CD4-positive, alpha-beta T cell treated with Interleukin-4 for 1 hour (primary cell): Measurements from ENCODE around the gene LIPG.
"Not testable (repeated sequence)": the region's sequence is repeated elsewhere in the genome, so short reads cannot be mapped to it uniquely, and the experiment has no call there.

Experiments used
- DNase-seq, 2 donors: peaks; one replicate each; pipeline ENCODE4 v3.0.0-alpha.2; 2020 to 2022

The LIPG gene

GRCh38 chr18:49579041-49579440, 17.2 kb downstream of the LIPG start:
- DNase-seq, result not testable (repeated sequence)

GRCh38 chr18:49579583-49579982, 17.7 kb downstream of the LIPG start:
- not testable (repeated sequence) for DNase-seq

DNA sequence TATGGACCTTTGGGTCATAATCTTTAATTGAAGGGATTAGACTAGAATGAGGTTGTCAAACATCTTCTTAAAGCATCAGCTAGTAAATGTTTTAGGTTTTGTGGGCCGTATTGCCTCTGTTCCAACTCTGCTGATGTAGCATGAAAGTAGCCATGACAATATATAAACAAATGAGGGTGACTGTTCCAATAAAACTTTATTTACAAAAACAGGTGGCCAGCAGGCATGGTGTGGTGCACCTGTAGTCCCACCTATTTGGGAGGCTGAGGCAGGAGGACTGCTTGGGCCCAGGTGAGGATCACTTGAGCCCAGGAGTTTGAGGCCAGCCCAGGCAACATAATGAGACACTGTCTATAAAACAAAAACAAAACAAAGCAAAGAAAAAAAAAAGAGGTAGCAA, 18.4 kb downstream of the LIPG start:
- no peak for DNase-seq

- DNase-seq, result no peak
These were observed 19.5 kb downstream of the LIPG start for GRCh38 chr18:49581371-49581770.

DNA sequence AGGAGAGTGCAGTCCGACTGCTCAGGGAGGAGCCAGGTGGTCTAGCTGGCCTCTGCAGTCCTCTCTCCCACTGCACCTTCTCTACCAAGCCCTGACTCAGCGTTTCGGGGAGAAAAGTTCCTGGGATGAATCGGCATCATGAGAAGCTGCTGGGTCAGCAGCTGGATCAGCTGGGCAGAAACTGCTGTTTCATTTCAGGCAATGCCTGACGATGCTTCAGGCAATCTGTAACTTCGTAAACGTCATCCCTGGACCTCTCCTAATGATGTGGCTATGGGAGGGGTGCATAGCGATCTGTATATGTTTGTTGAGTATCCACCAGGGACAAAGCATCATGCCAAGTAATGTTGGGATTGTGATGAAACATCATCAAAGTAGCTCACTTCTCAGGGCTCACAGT, 20.7 kb downstream of the LIPG start:
- no peak for DNase-seq

DNA sequence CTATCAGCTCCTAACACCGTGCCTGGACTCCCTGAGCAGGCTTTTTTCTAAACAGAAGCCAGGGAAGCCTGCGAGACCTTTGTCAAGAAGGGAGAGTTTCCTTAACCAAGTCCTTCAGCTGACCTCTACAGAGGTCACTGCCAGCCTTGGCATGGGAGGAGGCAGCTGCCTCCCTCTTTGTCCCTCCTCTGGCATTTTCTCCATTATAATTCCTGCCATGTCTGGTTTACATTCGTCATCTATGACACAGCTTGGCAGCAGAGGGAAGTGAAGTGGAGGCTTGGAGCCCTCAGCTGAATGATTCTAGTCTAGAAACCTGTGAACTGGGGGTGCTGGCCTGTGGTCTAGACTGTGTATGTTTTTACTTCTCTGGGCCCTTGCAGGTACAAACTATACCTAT, 22.5 kb downstream of the LIPG start:
- no peak for DNase-seq

DNA sequence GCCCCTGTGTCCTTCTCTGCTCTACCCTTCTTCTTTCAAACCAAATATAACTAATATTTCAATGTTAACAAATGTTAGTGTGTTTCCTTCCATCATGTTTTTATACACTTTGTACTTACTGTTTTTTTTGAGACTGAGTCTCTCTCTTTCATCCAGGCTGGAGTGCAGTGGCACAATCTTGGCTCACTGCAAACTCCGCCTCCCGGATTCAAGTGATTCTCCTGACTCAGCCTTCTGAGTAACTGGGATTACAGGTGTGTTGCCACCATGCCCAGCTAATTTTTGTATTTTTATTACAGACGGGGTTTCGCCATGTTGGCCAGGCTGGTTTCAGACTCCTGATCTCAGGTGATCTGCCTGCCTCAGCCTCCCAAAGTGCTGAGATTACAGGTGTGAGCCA, 23.1 kb downstream of the LIPG start:
- DNase-seq, result not testable (repeated sequence)

- no peak for DNase-seq
These were observed 24.2 kb downstream of the LIPG start for GRCh38 chr18:49585781-49586663.

GRCh38 chr18:49588171-49588570, 26.3 kb downstream of the LIPG start:
- DNase-seq, result no peak

- DNase-seq, result no peak
These were observed 27.1 kb downstream of the LIPG start for GRCh38 chr18:49588971-49589370.

DNA sequence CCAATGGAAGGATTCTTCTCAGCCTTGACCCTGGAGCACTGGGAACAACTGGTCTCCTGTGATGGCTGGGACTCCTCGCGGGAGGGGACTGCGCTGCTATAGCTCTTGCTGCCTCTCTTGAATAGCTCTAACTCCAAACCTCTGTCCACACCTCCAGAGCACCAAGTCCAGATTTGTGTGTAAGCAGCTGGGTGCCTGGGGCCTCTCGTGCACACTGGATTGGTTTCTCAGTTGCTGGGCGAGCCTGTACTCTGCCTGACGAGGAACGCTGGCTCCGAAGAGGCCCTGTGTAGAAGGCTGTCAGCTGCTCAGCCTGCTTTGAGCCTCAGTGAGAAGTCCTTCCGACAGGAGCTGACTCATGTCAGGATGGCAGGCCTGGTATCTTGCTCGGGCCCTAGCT, 28.8 kb downstream of the LIPG start:
- no peak for DNase-seq

DNA sequence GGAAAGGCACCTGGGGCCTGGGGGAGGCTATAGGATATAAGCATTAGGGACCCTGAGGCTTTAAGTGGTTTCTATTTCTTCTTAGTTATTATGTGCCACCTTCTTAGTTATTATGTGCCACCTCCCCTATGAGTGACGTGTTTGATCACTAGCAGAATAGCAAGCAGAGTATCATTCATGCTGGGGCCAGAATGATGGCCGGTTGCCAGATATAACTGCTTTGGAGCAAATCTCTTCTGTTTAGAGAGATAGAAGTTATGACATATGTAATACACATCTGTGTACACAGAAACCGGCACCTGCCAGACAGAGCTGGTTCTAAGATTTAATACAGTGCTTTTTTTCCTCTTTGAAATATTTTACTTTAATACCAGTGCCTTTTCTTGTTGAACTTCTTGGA, 29.4 kb downstream of the LIPG start:
- DNase-seq, result no peak

DNA sequence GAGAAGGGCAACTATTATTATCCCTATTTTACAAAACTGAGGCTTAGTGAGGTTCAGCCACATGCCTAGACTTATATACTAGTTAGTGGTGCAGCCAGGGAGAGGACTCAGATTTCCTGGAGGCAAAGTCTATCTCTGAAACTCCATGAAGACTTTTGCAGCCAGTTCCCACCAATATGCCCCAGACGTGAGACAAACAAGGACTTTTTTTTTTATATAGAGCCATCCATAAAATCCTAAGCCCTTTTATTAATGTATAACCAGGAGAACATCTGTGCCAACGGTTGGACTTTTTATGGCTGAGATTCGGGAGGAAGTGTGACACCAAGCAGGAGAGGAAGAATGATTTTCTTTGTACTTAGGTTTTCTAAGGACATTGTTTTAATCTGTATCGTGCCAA, 29.9 kb downstream of the LIPG start:
- no peak for DNase-seq

- DNase-seq, result no peak
These were observed 34.8 kb downstream of the LIPG start for GRCh38 chr18:49596687-49597086.

GRCh38 chr18:49597157-49597931, 35.5 kb downstream of the LIPG start:
- no peak for DNase-seq

DNA sequence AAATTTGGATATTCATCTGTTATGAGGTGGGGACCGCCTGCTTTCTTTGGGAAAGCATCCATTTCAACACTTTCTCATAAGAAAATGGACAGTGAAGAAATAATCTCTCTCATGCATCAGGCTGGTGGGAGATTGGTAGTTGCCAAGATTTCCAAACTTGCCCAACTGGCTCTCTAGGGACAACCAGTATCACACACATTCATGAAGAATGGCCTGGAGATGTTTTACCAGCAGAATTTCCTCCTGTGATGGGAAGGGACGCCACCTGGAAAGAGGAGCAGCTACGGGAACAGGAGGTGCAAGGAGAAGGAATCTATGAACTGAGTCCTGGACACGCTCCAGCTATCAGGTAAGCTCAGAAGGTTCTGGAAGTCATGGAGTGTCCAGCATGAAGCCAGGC, 39.4 kb downstream of the LIPG start:
- no peak for DNase-seq

DNA sequence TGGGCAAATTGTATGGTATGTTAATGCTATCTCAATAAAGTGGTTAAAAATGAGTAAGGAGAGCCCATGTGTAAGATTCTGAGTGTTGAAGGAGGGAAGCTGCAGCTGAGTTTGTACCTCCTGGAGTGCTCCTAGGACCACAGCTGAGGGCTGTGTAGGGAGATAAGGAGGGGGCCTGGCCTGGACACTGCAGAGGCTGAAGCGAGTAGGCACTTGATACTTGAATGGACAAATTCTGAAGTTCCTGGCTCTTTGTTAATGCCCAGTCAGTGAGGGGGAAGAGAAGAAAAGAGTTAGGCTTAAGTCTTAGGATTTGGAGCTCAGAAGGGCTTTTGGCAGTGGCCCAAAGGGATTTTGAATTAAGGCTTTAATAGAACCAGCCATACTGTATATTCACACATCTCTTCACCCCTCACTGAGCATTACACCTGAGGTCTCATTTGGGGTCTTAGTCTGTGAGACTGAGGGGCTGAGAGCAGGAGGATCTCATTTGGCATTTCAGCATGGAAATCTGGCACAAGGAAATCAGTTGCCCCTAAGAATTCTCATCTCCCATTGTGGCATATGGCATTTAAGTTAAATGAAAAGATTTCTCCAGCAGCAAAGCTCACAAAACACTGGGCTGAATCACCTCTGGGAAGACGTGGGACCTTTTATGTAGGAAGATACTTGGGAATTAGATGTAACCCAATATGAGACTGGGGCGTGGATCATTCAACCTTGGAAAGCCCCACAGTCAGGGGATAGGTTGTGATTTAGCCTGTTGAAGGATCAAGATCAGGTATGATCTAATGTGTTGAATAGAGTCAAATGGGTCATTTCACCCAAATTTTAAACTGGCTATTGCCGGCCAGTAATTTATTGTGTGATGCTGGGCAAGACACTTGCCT, 46.8 kb downstream of the LIPG start:
- DNase-seq, result no peak

GRCh38 chr18:49609256-49610021, 47.6 kb downstream of the LIPG start:
- no peak for DNase-seq

DNA sequence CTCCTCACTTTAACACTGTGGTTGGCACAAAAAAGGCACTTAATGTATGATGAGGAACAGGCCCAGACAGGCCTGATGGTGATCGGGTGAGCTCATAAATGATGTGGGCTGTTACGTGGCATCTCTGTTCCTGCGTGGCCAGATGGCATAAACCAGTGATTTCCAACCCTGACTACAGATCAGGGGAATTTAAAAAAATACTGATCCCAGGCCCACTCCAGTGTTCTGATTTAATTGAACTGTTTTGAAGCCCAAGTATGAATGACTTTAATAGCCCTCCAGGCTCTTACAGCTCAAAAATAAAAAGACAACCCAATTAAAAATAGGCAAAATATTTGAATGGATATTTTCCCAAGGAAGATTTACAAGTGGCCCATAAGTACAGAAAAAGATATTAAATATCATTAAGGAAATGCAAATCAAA, 48.2 kb downstream of the LIPG start:
- no peak for DNase-seq

DNA sequence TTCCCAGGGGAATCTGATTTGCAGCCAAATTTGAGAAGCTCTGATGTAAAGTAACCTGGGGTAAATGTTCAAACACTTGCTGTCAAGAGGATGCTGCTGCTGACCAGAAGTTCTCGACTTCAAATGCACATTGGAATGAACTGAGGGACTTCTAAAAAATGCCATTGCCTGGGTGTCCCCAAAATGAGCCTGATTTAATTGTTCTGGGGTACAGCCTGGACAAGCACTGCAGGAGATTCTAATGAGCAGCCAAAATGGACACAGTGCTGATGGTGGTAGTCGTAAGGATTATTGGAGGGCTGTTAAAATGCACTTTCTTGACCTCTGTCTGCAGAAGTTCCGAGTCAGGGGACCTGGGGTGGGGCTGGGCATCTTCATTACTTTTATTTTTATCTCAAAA, 49.5 kb downstream of the LIPG start:
- DNase-seq, result no peak

DNA sequence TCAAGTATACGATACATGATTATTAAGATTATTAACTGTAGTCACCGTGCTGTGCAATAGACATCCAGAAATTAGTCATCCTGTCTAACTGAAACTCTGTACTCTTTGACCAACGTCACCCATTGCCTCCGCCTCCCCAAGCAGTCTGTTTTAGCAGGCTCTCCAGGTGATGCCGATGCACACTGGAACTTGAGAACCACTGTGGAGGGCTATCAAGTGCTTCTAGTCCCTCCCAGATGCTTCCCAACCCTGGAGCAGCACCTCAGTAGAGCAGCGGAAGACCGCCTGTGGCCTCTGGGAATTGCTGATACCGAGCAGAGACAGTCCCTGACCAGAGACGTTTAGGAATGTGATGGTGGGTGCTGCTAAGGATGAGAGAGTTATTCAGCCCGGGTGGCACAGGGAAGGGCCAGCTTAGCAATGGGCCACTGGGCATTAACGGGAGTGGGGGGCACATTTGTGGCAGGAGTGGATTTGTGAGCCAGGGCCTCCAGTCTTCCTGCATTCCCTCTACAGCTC, 50.7 kb downstream of the LIPG start:
- no peak for DNase-seq

DNA sequence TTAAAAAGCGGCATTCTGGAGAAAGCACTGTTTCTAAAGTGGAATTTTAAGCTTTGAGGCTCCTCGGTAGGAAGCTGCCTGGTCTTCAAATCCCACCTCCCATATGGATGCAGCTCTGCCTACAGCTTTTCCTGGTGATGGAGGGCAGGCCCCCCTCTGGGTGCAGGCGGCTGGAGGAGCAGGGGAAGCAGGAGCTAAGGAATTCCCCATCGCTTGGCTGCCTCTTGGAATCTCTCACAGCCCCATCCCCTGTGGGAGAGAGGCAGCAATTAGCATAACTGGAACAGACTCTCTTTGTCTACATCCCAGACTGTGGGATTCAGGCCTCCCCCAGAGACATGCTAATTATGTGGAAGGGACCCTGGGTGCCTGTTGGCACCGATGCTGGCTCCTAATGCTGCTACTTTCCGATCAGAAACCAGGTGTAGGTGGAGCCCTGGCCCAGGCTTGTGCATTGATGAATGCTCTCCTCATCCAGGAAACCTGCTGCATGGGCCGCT, 51.3 kb downstream of the LIPG start:
- DNase-seq, result no peak
